NT2/D1 (cell line): ENCODE measurements around the gene ATP10A.

ENCODE experiments used
- SUZ12 ChIP-seq: IDR thresholded peaks from 2 replicates; pipeline ENCODE4 v1.6.1; 2011; ENCODE audit not compliant: insufficient read length, insufficient read depth; ENCODE audit errors: extremely low read depth
- ZNF274 ChIP-seq: IDR thresholded peaks from 2 replicates; pipeline ENCODE4 v1.6.1; 2011; ENCODE audit warnings: mild to moderate bottlenecking, low read depth, low read length

- TF ChIP-seq SUZ12 (no peak), ZNF274 (no peak)
These were observed 67.4 kb downstream of the ATP10A start for GRCh38 chr15:25795712-25796111.
